ENCODE data around the gene ATP1B3. TPM values are rescaled to one million over a fixed set of nuclear protein-coding genes. Genes with fewer than 3 reads are reported as not detected.
"Not testable (repeated sequence)": the region's sequence is repeated elsewhere in the genome, so short reads cannot be mapped to it uniquely, and the experiment has no call there.

Gene ATP1B3
- total RNA-seq, 1 experiment from 2014 or later = 25.9 TPM

- in situ Hi-C loops (cut with HindIII; ENCODE audit: low pct_unique_long_range_greater_than_20kb, low sequenced_read_pairs) = no loop called here
These were observed 89.0 kb downstream of the ATP1B3 start for GRCh38 chr3:141965471-141965870.

DNA sequence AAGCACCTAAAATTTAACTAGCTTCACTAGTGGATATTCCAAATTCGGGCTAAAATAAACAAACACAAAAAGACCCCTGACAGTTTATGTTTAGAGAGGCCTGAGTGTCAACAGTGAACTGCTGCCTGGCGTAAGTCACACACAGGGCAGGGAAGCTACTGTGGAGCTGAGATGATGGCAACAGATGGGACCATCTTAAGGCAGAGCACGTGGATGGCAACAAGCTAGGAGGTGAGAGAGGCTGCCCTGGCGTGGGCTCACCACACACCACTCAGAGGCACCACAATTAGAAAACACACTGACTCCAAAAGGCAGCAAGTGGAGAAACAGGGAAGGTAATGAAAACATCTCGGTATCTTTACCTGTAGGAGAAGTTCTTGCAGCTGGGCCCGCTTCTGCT, 93.3 kb downstream of the ATP1B3 start:
- DNase-seq (ENCODE audit: low read depth) = no peak
- in situ Hi-C loops (cut with HindIII; ENCODE audit: low pct_unique_long_range_greater_than_20kb, low sequenced_read_pairs) = no loop called here

More at GRCh38 chr3:141965471-141965870, 89.0 kb downstream of the ATP1B3 start:
- DNase-seq (ENCODE audit: low read depth) = no peak

GRCh38 chr3:141971571-141971970, 95.1 kb downstream of the ATP1B3 start:
- no peak for DNase-seq (ENCODE audit: low read depth)
- in situ Hi-C loops (cut with HindIII; ENCODE audit: low pct_unique_long_range_greater_than_20kb, low sequenced_read_pairs) = no loop called here

GRCh38 chr3:141972399-141972798, 96.0 kb downstream of the ATP1B3 start:
- in situ Hi-C loops (cut with HindIII; ENCODE audit: low pct_unique_long_range_greater_than_20kb, low sequenced_read_pairs) = no loop called here
- no peak for DNase-seq (ENCODE audit: low read depth)

DNA sequence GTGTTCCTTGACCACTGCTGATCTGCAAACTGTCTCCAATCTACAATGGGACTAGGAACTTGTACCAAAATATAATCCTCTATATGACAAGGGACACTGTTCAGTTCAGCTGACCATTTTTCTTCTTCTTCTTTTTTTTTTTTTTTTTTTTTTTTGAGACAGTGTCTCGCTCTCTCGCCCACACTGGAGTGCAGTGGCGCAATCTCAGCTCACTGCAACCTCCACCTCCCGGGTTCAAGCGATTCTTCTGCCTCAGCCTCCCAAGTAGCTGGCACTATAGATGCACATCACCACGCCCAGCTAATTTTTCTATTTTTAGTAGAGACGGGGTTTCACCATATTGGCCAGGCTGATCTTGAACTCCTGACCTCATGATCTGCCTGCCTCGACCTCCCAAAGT, 98.3 kb downstream of the ATP1B3 start:
- DNase-seq (ENCODE audit: low read depth); in situ Hi-C loops (cut with HindIII; ENCODE audit: low pct_unique_long_range_greater_than_20kb, low sequenced_read_pairs): not testable (repeated sequence)

Other genes with a start within 250 kb of the ATP1B3 start
- gene RNF7, start 138.3 kb upstream of the ATP1B3 start, total RNA-seq (2014; rRNA removed; shearing (Covaris generic); ENCODE audit: low replicate concordance) = 110 and 122 TPM in 2 replicates
- not detected in 2 replicates for gene GRK7, start 113.2 kb upstream of the ATP1B3 start, total RNA-seq (2014; rRNA removed; shearing (Covaris generic); ENCODE audit: low replicate concordance)